CD4-positive, alpha-beta memory T cell (primary cell): Measurements from ENCODE around the gene SLC48A1. TPM values are rescaled to one million over a fixed set of nuclear protein-coding genes. Genes with fewer than 3 reads are reported as not detected.
A peak's percentile ranks its signal among the peaks of the same experiment; 100 is the strongest.

ENCODE experiments used
- CTCF ChIA-PET: fragments of 350-600 bp; sonication (Branson Sonifier 250); formaldehyde crosslinking; loops from one replicate; lab custom pipeline; 2021; ENCODE audit warnings: inconsistent platforms; ENCODE audit not compliant: partially characterized antibody; lab: Charles Lee
- POLR2A ChIA-PET: fragments of 350-600 bp; sonication (Branson Sonifier 250); formaldehyde crosslinking; loops from one replicate; lab custom pipeline; 2021; ENCODE audit not compliant: partially characterized antibody; lab: Charles Lee
- DNase-seq, 5 donors: peaks; one replicate each; pipeline versions ENCODE4 v3.0.0 to v3.0.0-alpha.2; 2020 to 2022; ENCODE audit warnings: mixed read lengths in 1 of 5
- H3K27ac ChIP-seq: one replicate; pipeline ENCODE4 v1.7.0; 2013; ENCODE audit warnings: low read depth, low read length
- H3K27me3 ChIP-seq: 2 replicates; pipeline ENCODE4 v1.7.0; 2013; ENCODE audit warnings: mild to moderate bottlenecking, low read length, moderate library complexity; ENCODE audit not compliant: insufficient read depth
- H3K36me3 ChIP-seq: 2 replicates; pipeline ENCODE4 v1.7.0; 2013; ENCODE audit warnings: mild to moderate bottlenecking, low read length, moderate library complexity; ENCODE audit not compliant: insufficient read depth
- H3K4me1 ChIP-seq: 2 replicates; pipeline ENCODE4 v1.7.0; 2013; ENCODE audit warnings: mild to moderate bottlenecking, low read length, moderate library complexity; ENCODE audit not compliant: insufficient read depth
- H3K4me3 ChIP-seq, 2 donors: one replicate each; pipeline ENCODE4 v1.7.0; 2013; ENCODE audit warnings: low read length in 2 of 2, mild to moderate bottlenecking in 1 of 2
- H3K9me3 ChIP-seq, 2 donors: one replicate each; pipeline ENCODE4 v1.7.0; 2013; ENCODE audit warnings: low read length in 2 of 2, control low read depth in 1 of 2; ENCODE audit not compliant: control insufficient read depth in 1 of 2
- H3K27ac Mint-ChIP-seq, 7 donors: one replicate each; pipeline ENCODE4 v1.8.0; 2020 to 2021; ENCODE audit warnings: mixed read lengths in 7 of 7, mild to moderate bottlenecking in 6 of 7, inconsistent platforms in 3 of 7, moderate library complexity in 3 of 7
- H3K27me3 Mint-ChIP-seq, 2 donors: one replicate each; pipeline ENCODE4 v1.8.0; 2020 to 2021; ENCODE audit warnings: mixed read lengths in 2 of 2
- H3K36me3 Mint-ChIP-seq, 2 donors: one replicate each; pipeline ENCODE4 v1.8.0; 2020 to 2021; ENCODE audit warnings: mixed read lengths in 2 of 2, inconsistent platforms in 1 of 2, mild to moderate bottlenecking in 1 of 2
- H3K4me1 Mint-ChIP-seq, 4 donors: one replicate each; pipeline ENCODE4 v1.8.0; 2020 to 2021; ENCODE audit warnings: mixed read lengths in 4 of 4, mild to moderate bottlenecking in 1 of 4
- H3K4me3 Mint-ChIP-seq, 8 donors: one replicate each; pipeline ENCODE4 v1.8.0; 2020 to 2021; ENCODE audit warnings: mixed read lengths in 8 of 8, mild to moderate bottlenecking in 7 of 8, moderate library complexity in 6 of 8, inconsistent platforms in 3 of 8
- H3K9me3 Mint-ChIP-seq, 8 donors: one replicate each; pipeline ENCODE4 v1.8.0; 2020 to 2021; ENCODE audit warnings: mixed read lengths in 8 of 8, mild to moderate bottlenecking in 5 of 8, inconsistent platforms in 3 of 8, moderate library complexity in 1 of 8
- intact Hi-C: fragments of 100-400 bp; cut with micrococcal nuclease; formaldehyde crosslinking; loops from one replicate; pipeline ENCODE4 v1.15.1; 2023
- polyA plus RNA-seq, 2 donors: library from polyadenylated mRNA; unstranded; fragments of 300-500 nt; fragmentation: Illumina TruSeq; gene quantifications; one replicate each; pipeline ENCODE4 v1.2.3, GENCODE V29; 2021
- total RNA-seq, 2 experiments: library from RNA; stranded (reverse); gene quantifications; one replicate each; pipeline ENCODE4 v1.2.3, GENCODE V29; 2021

The SLC48A1 gene
- total and polyA plus RNA-seq, 4 experiments from 2014 or later, result 8.7 to 12.3 (median 10.6) TPM

DNA sequence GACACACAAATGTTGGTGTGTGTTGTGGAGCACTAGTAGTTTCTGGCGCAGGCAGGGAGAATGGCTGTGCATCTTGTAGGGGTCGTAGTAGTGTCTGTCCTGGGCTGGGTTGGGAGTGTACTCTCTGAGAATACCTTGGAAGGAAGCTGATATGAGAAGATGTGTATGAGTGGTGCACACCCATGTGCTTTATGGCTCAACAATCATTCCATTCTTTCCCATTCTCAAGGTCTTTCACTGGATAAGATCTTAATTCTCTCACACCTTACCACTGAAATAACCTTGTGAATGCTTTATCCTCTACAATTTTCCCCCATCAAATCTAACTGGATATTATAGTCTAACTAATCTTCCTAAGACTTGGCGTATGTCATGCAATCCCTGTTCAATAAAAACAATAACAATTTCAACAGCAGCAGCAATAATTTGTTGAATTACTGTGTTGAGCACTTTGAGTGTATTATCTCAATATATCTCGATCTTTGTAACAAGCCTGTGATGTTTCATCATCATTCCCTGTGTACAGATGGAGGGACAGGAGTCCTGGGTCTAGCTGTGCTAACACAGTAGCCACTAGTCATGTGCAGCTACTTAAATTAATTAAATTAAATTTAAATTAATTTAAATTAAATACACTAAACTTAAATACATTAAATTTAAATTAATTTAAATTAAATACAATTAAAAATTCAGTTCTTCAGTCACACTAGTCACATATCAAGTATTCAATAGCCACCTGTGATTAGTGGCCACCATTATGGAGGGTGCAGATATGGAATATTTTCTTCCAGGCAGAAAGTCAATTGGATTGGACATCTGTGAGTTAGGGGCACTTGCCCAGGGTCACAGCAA, 3.6 kb upstream of the SLC48A1 start:
- Histone ChIP-seq H3K4me3 (no peak overlapping the region), H3K36me3 (no peaks in the 10 kb centered on the region), H3K27ac (no peak overlapping the region), H3K27me3 (no peaks in the 10 kb centered on the region), H3K4me1 (peaks cover 14% of the 10 kb centered on the region), H3K9me3 (no peaks in the 10 kb centered on the region)
- Mint-ChIP-seq H3K27ac (no peak overlapping the region), H3K36me3 (no peaks in the 10 kb centered on the region), H3K4me1 (peaks cover 9 to 27% (median 17%) of the 10 kb centered on the region in 4 donors), H3K4me3 (no peak overlapping the region), H3K9me3 (peaks cover 0 to 2% (median 0%) of the 10 kb centered on the region in 8 donors), H3K27me3 (no peaks in the 10 kb centered on the region)
- intact Hi-C loops, result no loop called here
- ChIA-PET CTCF (interaction anchor here (0.5 to 20.2 kb wide), 14 partner anchors 7 to 683 kb away, joined by 3 to 671 read pairs (median 7); partner anchors contain the start of genes RAPGEF3 and RPAP3), POLR2A (interaction anchor here (0.8 to 1.5 kb wide), 4 partner anchors 25 to 51 kb away, joined by 3 read pairs; no protein-coding TSS in a partner anchor)
- DNase-seq, result no peak

DNA sequence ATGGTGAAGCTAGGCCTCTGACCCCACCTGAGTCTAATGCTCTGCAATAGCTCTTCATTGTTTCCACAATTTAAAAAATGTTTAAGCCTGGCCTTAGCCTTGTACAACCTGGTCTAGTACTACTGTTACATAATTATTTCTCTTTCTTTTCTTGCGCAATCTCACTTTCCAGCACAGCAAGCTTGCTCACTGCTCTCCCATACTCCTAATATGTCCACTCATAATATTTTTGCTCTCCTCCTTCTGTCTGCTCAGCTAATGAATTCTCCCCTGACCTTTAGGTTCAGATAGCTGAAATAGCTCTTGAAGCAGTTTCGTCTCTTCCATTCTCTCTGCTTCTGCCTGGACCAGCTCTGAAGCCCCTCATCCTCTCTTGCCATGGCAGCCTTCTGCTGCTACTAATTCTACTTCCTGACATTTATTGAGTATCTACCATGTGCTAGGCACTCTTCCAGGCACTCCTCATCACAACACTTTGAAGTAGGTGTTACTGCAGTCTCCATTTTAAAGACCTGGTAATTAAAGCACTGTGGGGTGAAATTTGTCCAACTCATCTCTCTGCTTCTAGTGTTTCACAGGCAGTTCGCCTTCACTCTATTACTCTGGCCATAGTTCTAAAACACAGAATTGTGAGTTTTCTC, 2.8 kb upstream of the SLC48A1 start:
- Mint-ChIP-seq H3K4me3 (no peak overlapping the region), H3K27me3 (no peaks in the 10 kb centered on the region), H3K4me1 (peaks cover 9 to 32% (median 19%) of the 10 kb centered on the region in 4 donors), H3K36me3 (no peaks in the 10 kb centered on the region), H3K27ac (no peak overlapping the region), H3K9me3 (peaks cover 0 to 2% (median 0%) of the 10 kb centered on the region in 8 donors)
- no peaks in the 10 kb centered on the region for H3K9me3 ChIP-seq
- ChIA-PET CTCF (interaction anchor here (1.4 to 20.2 kb wide), 10 partner anchors 9 to 67 kb away, joined by 4 to 671 read pairs (median 12); partner anchors contain the start of genes RAPGEF3 and RPAP3), POLR2A (interaction anchor here (1.4 to 1.5 kb wide), 2 partner anchors 29 to 40 kb away, joined by 3 read pairs; no protein-coding TSS in a partner anchor)
- no peak overlapping the region for H3K4me3 ChIP-seq
- no peak overlapping the region for H3K27ac ChIP-seq
- H3K4me1 ChIP-seq, result peaks cover 16% of the 10 kb centered on the region
- H3K27me3 ChIP-seq, result no peaks in the 10 kb centered on the region
- intact Hi-C loops, result no loop called here
- no peak for DNase-seq
- no peaks in the 10 kb centered on the region for H3K36me3 ChIP-seq

DNA sequence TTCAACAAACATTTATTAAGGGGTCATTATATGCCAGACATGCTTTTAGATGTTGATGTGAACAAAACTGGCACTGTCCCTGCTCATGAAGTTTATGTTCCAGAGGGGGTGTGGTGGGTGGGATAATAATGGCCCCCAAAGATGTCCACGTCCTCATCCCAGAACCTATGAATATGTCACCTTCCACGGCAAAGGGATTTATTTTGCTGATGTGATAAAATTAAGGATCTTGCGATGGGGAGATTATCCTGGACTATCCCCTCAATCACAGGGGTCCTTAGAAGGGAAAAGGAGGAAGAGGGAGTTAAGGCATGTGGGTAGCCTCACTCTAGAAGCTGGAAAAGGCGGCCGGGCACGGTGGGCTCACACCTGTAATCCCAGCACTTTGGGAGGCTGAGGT, 1.7 kb upstream of the SLC48A1 start:
- H3K9me3 Mint-ChIP-seq, result no peaks in the 10 kb centered on the region
- ChIA-PET CTCF (interaction anchor here (0.7 to 20.2 kb wide), 8 partner anchors 8 to 66 kb away, joined by 3 to 671 read pairs (median 74); partner anchors contain the start of genes RAPGEF3 and RPAP3), POLR2A (interaction anchor here (3.0 kb wide), 1 partner anchor 46 kb away, joined by 15 read pairs; no protein-coding TSS in a partner anchor)
- no peaks in the 10 kb centered on the region for H3K9me3 ChIP-seq
- no peaks in the 10 kb centered on the region for H3K27me3 ChIP-seq
- peaks cover 16% of the 10 kb centered on the region for H3K4me1 ChIP-seq
- DNase-seq, result no peak
- peaks cover 8 to 34% (median 19%) of the 10 kb centered on the region in 4 donors for H3K4me1 Mint-ChIP-seq
- no peaks in the 10 kb centered on the region for H3K36me3 ChIP-seq
- peak overlapping the region in 1 of 7 donors; percentile 77 for H3K27ac Mint-ChIP-seq
- no peaks in the 10 kb centered on the region for H3K27me3 Mint-ChIP-seq
- no peak overlapping the region for H3K27ac ChIP-seq
- H3K4me3 ChIP-seq, result no peak overlapping the region
- peak overlapping the region in 1 of 8 donors; percentile 40 for H3K4me3 Mint-ChIP-seq
- intact Hi-C loops, result no loop called here
- H3K36me3 Mint-ChIP-seq, result no peaks in the 10 kb centered on the region

DNA sequence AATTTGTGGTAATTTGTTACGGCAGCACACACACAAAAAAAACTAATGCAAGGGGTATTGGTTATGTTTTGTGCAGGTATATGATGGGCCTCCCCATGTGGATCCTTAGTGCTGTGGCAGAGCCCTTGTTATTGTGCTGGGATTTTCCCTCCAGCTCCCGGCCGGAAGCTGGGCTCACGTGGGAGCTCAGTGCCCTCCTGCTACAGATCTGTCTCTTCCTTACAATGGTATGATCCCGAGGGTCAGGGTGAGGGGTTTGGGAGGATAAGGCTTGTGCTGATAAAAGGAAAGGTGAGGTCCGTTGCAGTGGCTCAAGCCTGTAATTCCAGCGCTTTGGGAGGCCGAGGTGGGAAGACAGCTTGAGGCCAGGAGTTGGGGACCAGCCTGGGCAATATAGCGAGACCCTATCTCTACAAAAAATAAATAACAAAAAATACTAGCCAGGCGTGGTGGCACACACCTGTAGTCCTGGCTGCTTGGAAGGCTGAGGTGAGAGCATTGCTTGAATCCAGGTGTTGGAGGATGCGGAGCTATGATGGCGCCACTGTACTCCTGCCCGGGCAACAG, 861 bp upstream of the SLC48A1 start:
- ChIA-PET CTCF (interaction anchor here (0.6 to 20.2 kb wide), 12 partner anchors 9 to 121 kb away, joined by 3 to 671 read pairs (median 4); partner anchors contain the start of genes RAPGEF3 and RPAP3), POLR2A (interaction anchor here (0.6 to 3.0 kb wide), 17 partner anchors 10 to 67 kb away, joined by 3 to 18 read pairs (median 6); partner anchors contain the start of genes HDAC7, RAPGEF3 and RPAP3)
- intact Hi-C loops, result loop anchor here (2.0 kb wide), 1 partner anchor 13 kb away; the partner anchor contains the start of gene RAPGEF3
- no peaks in the 10 kb centered on the region for H3K9me3 Mint-ChIP-seq
- Histone ChIP-seq H3K36me3 (no peaks in the 10 kb centered on the region), H3K27ac (no peak overlapping the region), H3K4me1 (peaks cover 16% of the 10 kb centered on the region), H3K4me3 (no peak overlapping the region), H3K27me3 (no peaks in the 10 kb centered on the region), H3K9me3 (no peaks in the 10 kb centered on the region)
- H3K27me3 Mint-ChIP-seq, result no peaks in the 10 kb centered on the region
- no peak for DNase-seq
- peak overlapping the region; percentile 80 to 91 (median 87) for H3K4me3 Mint-ChIP-seq
- no peaks in the 10 kb centered on the region for H3K36me3 Mint-ChIP-seq
- H3K27ac Mint-ChIP-seq, result peak overlapping the region in 5 of 7 donors; percentile 58 to 91 (median 80)
- H3K4me1 Mint-ChIP-seq, result peaks cover 5 to 26% (median 17%) of the 10 kb centered on the region in 4 donors

DNA sequence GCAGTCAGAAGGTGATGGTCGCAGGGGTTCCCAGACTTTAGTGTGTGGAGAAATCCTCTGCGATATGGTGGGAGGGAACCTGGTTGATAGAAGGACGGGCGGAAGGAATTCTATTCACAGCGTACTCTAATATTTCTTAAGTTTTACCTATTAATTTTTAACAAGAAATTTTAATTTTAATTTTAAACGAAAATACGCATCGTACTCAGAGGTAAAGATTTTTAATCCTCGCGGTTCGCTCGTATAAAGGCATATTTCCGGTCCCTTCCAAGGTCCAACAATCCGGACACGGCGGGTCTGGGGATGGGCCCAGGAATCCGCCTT, 338 bp upstream of the SLC48A1 start:
- peak overlapping the region in 5 of 7 donors; percentile 58 to 91 (median 80) for H3K27ac Mint-ChIP-seq
- no peaks in the 10 kb centered on the region for H3K9me3 Mint-ChIP-seq
- ChIA-PET POLR2A (interaction anchor here (0.6 to 3.0 kb wide), 19 partner anchors 9 to 431 kb away, joined by 3 to 18 read pairs (median 5); partner anchors contain the start of genes HDAC7, RAPGEF3 and RPAP3), CTCF (interaction anchor here (0.6 to 20.2 kb wide), 12 partner anchors 9 to 121 kb away, joined by 3 to 671 read pairs (median 4); partner anchors contain the start of genes RAPGEF3 and RPAP3)
- Histone ChIP-seq H3K36me3 (no peaks in the 10 kb centered on the region), H3K4me1 (peaks cover 16% of the 10 kb centered on the region), H3K27me3 (no peaks in the 10 kb centered on the region), H3K9me3 (no peaks in the 10 kb centered on the region), H3K27ac (no peak overlapping the region), H3K4me3 (no peak overlapping the region)
- no peak for DNase-seq
- H3K27me3 Mint-ChIP-seq, result no peaks in the 10 kb centered on the region
- H3K4me3 Mint-ChIP-seq, result peak overlapping the region; percentile 80 to 91 (median 87)
- intact Hi-C loops, result loop anchor here (1.0 to 2.0 kb wide), 3 partner anchors 14 to 61 kb away; partner anchors contain the start of gene RAPGEF3
- H3K36me3 Mint-ChIP-seq, result no peaks in the 10 kb centered on the region
- peaks cover 5 to 23% (median 14%) of the 10 kb centered on the region in 4 donors for H3K4me1 Mint-ChIP-seq

DNA sequence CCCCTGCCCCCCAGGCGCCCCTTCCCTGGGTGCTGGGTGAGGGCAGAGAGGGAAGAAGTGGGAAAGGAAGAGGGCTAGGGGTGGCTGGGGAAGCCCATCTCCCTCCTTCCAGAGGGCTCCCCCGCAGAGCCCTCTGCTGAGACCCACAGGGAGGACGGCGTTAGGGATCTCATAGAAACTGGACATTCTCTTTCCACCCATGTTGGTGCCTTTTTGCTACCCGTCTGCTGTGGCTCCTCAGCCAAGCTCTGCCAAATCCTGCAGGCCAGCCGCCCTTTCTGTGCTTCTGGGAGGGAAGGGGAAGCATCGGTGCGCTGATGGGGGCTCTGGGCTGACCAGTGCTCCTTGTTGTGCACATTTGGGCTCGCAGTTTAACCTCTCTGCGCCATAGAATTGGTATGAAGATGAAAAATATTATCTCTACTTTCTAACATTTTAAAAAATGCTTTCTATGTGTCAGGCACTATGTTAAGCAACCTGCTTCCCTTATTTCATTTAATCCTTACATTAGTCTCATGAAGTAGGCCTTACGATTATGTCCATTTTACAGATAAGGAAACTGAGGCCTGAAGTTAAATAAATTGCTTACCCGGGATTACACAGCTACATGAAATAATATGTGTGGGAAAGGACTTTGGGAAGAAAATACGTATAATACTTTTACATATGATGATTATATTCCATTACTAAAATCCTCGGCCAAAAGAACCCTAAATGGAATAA, 981 bp downstream of the SLC48A1 start:
- Mint-ChIP-seq H3K4me1 (peaks cover 5 to 26% (median 16%) of the 10 kb centered on the region in 4 donors), H3K9me3 (no peaks in the 10 kb centered on the region), H3K4me3 (peak overlapping the region; percentile 84 to 94 (median 88)), H3K27ac (peak overlapping the region in 6 of 7 donors; percentile 64 to 91 (median 82)), H3K36me3 (no peaks in the 10 kb centered on the region), H3K27me3 (no peaks in the 10 kb centered on the region)
- DNase-seq, result no peak
- peaks cover 17% of the 10 kb centered on the region for H3K4me1 ChIP-seq
- peak overlapping the region in 1 of 2 donors; percentile 62 for H3K4me3 ChIP-seq
- ChIA-PET CTCF (interaction anchor here (1.6 to 20.2 kb wide), 5 partner anchors 7 to 63 kb away, joined by 3 to 671 read pairs (median 318); partner anchors contain the start of gene RPAP3), POLR2A (interaction anchor here (1.2 to 3.0 kb wide), 7 partner anchors 19 to 68 kb away, joined by 3 to 18 read pairs (median 14); partner anchors contain the start of gene RPAP3)
- intact Hi-C loops, result loop anchor here (1.0 to 2.0 kb wide), 3 partner anchors 15 to 59 kb away; partner anchors contain the start of gene RAPGEF3
- H3K36me3 ChIP-seq, result no peaks in the 10 kb centered on the region
- H3K27ac ChIP-seq, result peak overlapping the region; percentile 47
- H3K9me3 ChIP-seq, result no peaks in the 10 kb centered on the region
- no peaks in the 10 kb centered on the region for H3K27me3 ChIP-seq
